Measurements from ENCODE around the gene MYO16. TPM values are rescaled to one million over a fixed set of nuclear protein-coding genes. Genes with fewer than 3 reads are reported as not detected.

MYO16 gene
- total and polyA plus RNA-seq, 2 experiments from 2014 or later: 0.02 to 0.15 TPM

- no peaks in the 10 kb centered on the region for H3K4me1 ChIP-seq (ENCODE audit: low read depth)
- H3K36me3 ChIP-seq: no peaks in the 10 kb centered on the region
- DNase-seq (ENCODE audit: low read depth in 1 of 2, low spot score in 1 of 2): no peak
- H3K4me3 ChIP-seq: no peak overlapping the region
- TF ChIP-seq, protein P1, sequence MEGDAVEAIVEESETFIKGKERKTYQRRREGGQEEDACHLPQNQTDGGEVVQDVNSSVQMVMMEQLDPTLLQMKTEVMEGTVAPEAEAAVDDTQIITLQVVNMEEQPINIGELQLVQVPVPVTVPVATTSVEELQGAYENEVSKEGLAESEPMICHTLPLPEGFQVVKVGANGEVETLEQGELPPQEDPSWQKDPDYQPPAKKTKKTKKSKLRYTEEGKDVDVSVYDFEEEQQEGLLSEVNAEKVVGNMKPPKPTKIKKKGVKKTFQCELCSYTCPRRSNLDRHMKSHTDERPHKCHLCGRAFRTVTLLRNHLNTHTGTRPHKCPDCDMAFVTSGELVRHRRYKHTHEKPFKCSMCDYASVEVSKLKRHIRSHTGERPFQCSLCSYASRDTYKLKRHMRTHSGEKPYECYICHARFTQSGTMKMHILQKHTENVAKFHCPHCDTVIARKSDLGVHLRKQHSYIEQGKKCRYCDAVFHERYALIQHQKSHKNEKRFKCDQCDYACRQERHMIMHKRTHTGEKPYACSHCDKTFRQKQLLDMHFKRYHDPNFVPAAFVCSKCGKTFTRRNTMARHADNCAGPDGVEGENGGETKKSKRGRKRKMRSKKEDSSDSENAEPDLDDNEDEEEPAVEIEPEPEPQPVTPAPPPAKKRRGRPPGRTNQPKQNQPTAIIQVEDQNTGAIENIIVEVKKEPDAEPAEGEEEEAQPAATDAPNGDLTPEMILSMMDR (IDR thresholded peaks at IDR 0.05; ENCODE audit: low read depth, low read length): no peak
- H3K9me3 ChIP-seq (ENCODE audit: low read depth): no peaks in the 10 kb centered on the region
- no peak overlapping the region for H3K27ac ChIP-seq
- no peaks in the 10 kb centered on the region for H3K27me3 ChIP-seq
Measured at GRCh38 chr13:108643646-108644353, 14.4 kb downstream of the MYO16 start.

DNA sequence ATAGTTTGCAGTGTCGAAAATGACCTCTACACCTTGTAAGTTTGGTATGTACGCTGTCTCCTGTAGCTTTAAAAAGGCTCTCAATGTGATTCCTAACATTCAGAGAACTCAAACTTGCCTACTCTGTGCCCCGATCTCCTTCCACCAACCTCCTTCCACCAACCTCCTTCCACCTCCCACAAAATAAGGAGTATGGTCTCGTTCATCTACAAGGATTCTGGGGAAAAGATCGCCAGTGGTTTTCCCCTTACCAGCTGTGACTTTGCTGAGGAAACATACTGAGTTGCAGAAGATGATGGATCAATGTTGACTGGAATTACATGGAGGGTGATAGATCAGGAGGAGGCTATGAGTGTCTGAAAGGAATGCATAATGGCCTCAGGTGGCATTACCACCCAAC, 16.0 kb downstream of the MYO16 start:
- DNase-seq (ENCODE audit: low read depth in 1 of 2, low spot score in 1 of 2): no peak
- no peaks in the 10 kb centered on the region for H3K27me3 ChIP-seq
- no peak overlapping the region for H3K4me3 ChIP-seq
- TF ChIP-seq, protein P1 (IDR thresholded peaks at IDR 0.05; ENCODE audit: low read depth, low read length): no peak
- H3K9me3 ChIP-seq (ENCODE audit: low read depth): no peaks in the 10 kb centered on the region
- H3K36me3 ChIP-seq: no peaks in the 10 kb centered on the region
- no peak overlapping the region for H3K27ac ChIP-seq
- H3K4me1 ChIP-seq (ENCODE audit: low read depth): no peaks in the 10 kb centered on the region

- H3K36me3 ChIP-seq: no peaks in the 10 kb centered on the region
- no peaks in the 10 kb centered on the region for H3K27me3 ChIP-seq
- TF ChIP-seq, protein P1 (IDR thresholded peaks at IDR 0.05; ENCODE audit: low read depth, low read length): no peak
- H3K4me3 ChIP-seq: no peak overlapping the region
- no peaks in the 10 kb centered on the region for H3K4me1 ChIP-seq (ENCODE audit: low read depth)
- H3K27ac ChIP-seq: no peak overlapping the region
- no peaks in the 10 kb centered on the region for H3K9me3 ChIP-seq (ENCODE audit: low read depth)
- DNase-seq (ENCODE audit: low read depth in 1 of 2, low spot score in 1 of 2): no peak
Measured at GRCh38 chr13:108650271-108650670, 20.9 kb downstream of the MYO16 start.

- Histone ChIP-seq H3K9me3 (ENCODE audit: low read depth) (no peaks in the 10 kb centered on the region), H3K27me3 (no peaks in the 10 kb centered on the region), H3K27ac (no peak overlapping the region), H3K4me3 (no peak overlapping the region), H3K4me1 (ENCODE audit: low read depth) (no peaks in the 10 kb centered on the region), H3K36me3 (no peaks in the 10 kb centered on the region)
- TF ChIP-seq, protein P1 (IDR thresholded peaks at IDR 0.05; ENCODE audit: low read depth, low read length): no peak
- no peak for DNase-seq (ENCODE audit: low read depth in 1 of 2, low spot score in 1 of 2)
Measured at GRCh38 chr13:108656742-108657141, 27.3 kb downstream of the MYO16 start.

- DNase-seq (ENCODE audit: low read depth in 1 of 2, low spot score in 1 of 2): no peak
- no peaks in the 10 kb centered on the region for H3K36me3 ChIP-seq
- no peak overlapping the region for H3K4me3 ChIP-seq
Measured at GRCh38 chr13:108657519-108657918, 28.1 kb downstream of the MYO16 start.

More at GRCh38 chr13:108657519-108657918, 28.1 kb downstream of the MYO16 start:
- no peaks in the 10 kb centered on the region for H3K4me1 ChIP-seq (ENCODE audit: low read depth)
- no peaks in the 10 kb centered on the region for H3K9me3 ChIP-seq (ENCODE audit: low read depth)
- H3K27me3 ChIP-seq: no peaks in the 10 kb centered on the region
- TF ChIP-seq, protein P1 (IDR thresholded peaks at IDR 0.05; ENCODE audit: low read depth, low read length): no peak
- no peak overlapping the region for H3K27ac ChIP-seq
